Liver (tissue), 9 donors: ENCODE measurements around the gene SOX21. TPM values are rescaled to one million over a fixed set of nuclear protein-coding genes. Genes with fewer than 3 reads are reported as not detected.

ENCODE experiments used
- DNase-seq: peaks from one replicate; pipeline ENCODE4 v3.0.0-alpha.2; 2017; ENCODE audit warnings: low spot score
- H3K27ac ChIP-seq, 2 donors: one replicate each; pipeline ENCODE4 v1.7.0; 2013; ENCODE audit warnings: inconsistent platforms in 2 of 2, low read length in 2 of 2, control low read depth in 1 of 2, low read depth in 1 of 2, mild to moderate bottlenecking in 1 of 2
- H3K27me3 ChIP-seq, 4 donors: one replicate each; pipeline versions ENCODE4 v1.6.1 to v1.7.0; 2013; ENCODE audit warnings: low read length in 3 of 4, inconsistent platforms in 1 of 4, mild to moderate bottlenecking in 1 of 4, moderate library complexity in 1 of 4; ENCODE audit not compliant: control insufficient read depth in 4 of 4, insufficient read depth in 4 of 4
- H3K36me3 ChIP-seq, 4 donors: one replicate each; pipeline versions ENCODE4 v1.6.1 to v1.7.0; 2013; ENCODE audit warnings: low read length in 3 of 4, mild to moderate bottlenecking in 3 of 4, low read depth in 1 of 4, moderate library complexity in 1 of 4; ENCODE audit not compliant: control insufficient read depth in 4 of 4, insufficient read depth in 3 of 4
- H3K4me1 ChIP-seq, 4 donors: one replicate each; pipeline versions ENCODE4 v1.6.1 to v1.7.0; 2013; ENCODE audit warnings: low read length in 3 of 4, mild to moderate bottlenecking in 3 of 4, moderate library complexity in 1 of 4; ENCODE audit not compliant: control insufficient read depth in 4 of 4, insufficient read depth in 4 of 4
- H3K4me3 ChIP-seq, 3 donors: one replicate each; pipeline versions ENCODE4 v1.6.1 to v1.7.0; 2013; ENCODE audit warnings: low read length in 3 of 3, control low read depth in 1 of 3, low read depth in 1 of 3, mild to moderate bottlenecking in 1 of 3
- H3K9ac ChIP-seq, 2 donors: one replicate each; pipeline ENCODE4 v1.7.0; 2013; ENCODE audit warnings: low read length in 2 of 2, mild to moderate bottlenecking in 2 of 2, moderate library complexity in 2 of 2, control low read depth in 1 of 2, low read depth in 1 of 2
- H3K9me3 ChIP-seq, 4 donors: one replicate each; pipeline versions ENCODE4 v1.6.1 to v1.7.0; 2013; ENCODE audit warnings: low read length in 3 of 4; ENCODE audit not compliant: control insufficient read depth in 4 of 4
- ATF3 ChIP-seq: IDR thresholded peaks from 2 replicates; pipeline ENCODE4 v1.6.1; 2016; ENCODE audit warnings: antibody characterized with exemption
- CTCF ChIP-seq: fragments of 150-350 bp; IDR thresholded peaks from 2 replicates; pipeline ENCODE4 v1.5.1; 2017; ENCODE audit warnings: improper control_type of control experiment, low read depth, low read length; ENCODE audit not compliant: missing input control
- EGR1 ChIP-seq, 2 donors: IDR thresholded peaks; 2 replicates each; pipeline ENCODE4 v1.6.1; 2016 to 2018; ENCODE audit warnings: antibody characterized with exemption in 2 of 2, low read depth in 2 of 2
- FOXA1 ChIP-seq: IDR thresholded peaks from 2 replicates; pipeline ENCODE4 v1.6.1; 2016; ENCODE audit warnings: antibody characterized with exemption
- FOXA2 ChIP-seq: IDR thresholded peaks from 2 replicates; pipeline ENCODE4 v1.6.1; 2016; ENCODE audit warnings: antibody characterized with exemption
- GABPA ChIP-seq, 2 donors: IDR thresholded peaks in 1 of 2; conservative IDR thresholded peaks in 1 of 2; 2 replicates each; pipeline ENCODE4 v1.6.1; 2016; ENCODE audit warnings: antibody characterized with exemption in 2 of 2, mild to moderate bottlenecking in 1 of 2, moderate library complexity in 1 of 2
- HNF4A ChIP-seq, 2 donors: conservative IDR thresholded peaks; 2 replicates each; pipeline ENCODE4 v1.6.1; 2016; ENCODE audit warnings: antibody characterized with exemption in 2 of 2, mild to moderate bottlenecking in 2 of 2
- HNF4G ChIP-seq: IDR thresholded peaks from 2 replicates; pipeline ENCODE4 v1.6.1; 2016; ENCODE audit warnings: antibody characterized with exemption
- JUND ChIP-seq, 2 donors: IDR thresholded peaks; 2 replicates each; pipeline ENCODE4 v1.6.1; 2016; ENCODE audit warnings: antibody characterized with exemption in 2 of 2
- MAX ChIP-seq: IDR thresholded peaks from 2 replicates; pipeline ENCODE4 v1.6.1; 2016; ENCODE audit warnings: antibody characterized with exemption
- NR2F2 ChIP-seq: IDR thresholded peaks from 2 replicates; pipeline ENCODE4 v1.6.1; 2016; ENCODE audit warnings: antibody characterized with exemption
- RAD21 ChIP-seq, 2 donors: IDR thresholded peaks; 2 replicates each; pipeline ENCODE4 v1.6.1; 2016; ENCODE audit warnings: antibody characterized with exemption in 2 of 2, mild to moderate bottlenecking in 2 of 2
- REST ChIP-seq: IDR thresholded peaks from 2 replicates; pipeline ENCODE4 v1.6.1; 2016; ENCODE audit warnings: antibody characterized with exemption, mild to moderate bottlenecking
- RXRA ChIP-seq, 2 donors: IDR thresholded peaks; 2 replicates each; pipeline ENCODE4 v1.6.1; 2017 to 2018; ENCODE audit warnings: antibody characterized with exemption in 2 of 2, mild to moderate bottlenecking in 1 of 2
- SP1 ChIP-seq: IDR thresholded peaks from 2 replicates; pipeline ENCODE4 v1.6.1; 2018; ENCODE audit warnings: antibody characterized with exemption, mild to moderate bottlenecking
- TAF1 ChIP-seq: conservative IDR thresholded peaks from 2 replicates; pipeline ENCODE4 v1.6.1; 2016; ENCODE audit warnings: antibody characterized with exemption, mild to moderate bottlenecking
- YY1 ChIP-seq: IDR thresholded peaks from 2 replicates; pipeline ENCODE4 v1.6.1; 2016; ENCODE audit warnings: antibody characterized with exemption, mild to moderate bottlenecking
- ZBTB33 ChIP-seq: IDR thresholded peaks from 2 replicates; pipeline ENCODE4 v1.6.1; 2016; ENCODE audit warnings: antibody characterized with exemption
- WGBS: extraction: QIAGEN DNeasy Blood & Tissue Kit; methylation state at CpG from one replicate; pipeline ENCODE4 v1.1.7; 2013; 5-methylcytosine and 5-hydroxymethylcytosine counted together
- polyA plus RNA-seq, 2 donors: library from polyadenylated mRNA; stranded (reverse) in 1 of 2; unstranded in 1 of 2; fragments of 200-250 nt in 1 of 2; fragments of >200 nt in 1 of 2; fragmentation: Nextera tagmentation in 1 of 2; extraction: Ambion mirVana in 1 of 2; gene quantifications; one replicate each; pipeline versions ENCODE4 v1.2.1 to v1.2.3, GENCODE V29; 2013 to 2015
- total RNA-seq, 2 donors: library from RNA; depleted of rRNA; stranded (reverse); fragments of >200 nt; gene quantifications; one replicate each; pipeline ENCODE4 v1.2.3, GENCODE V29; 2014
- donor health status: healthy.
- donor health status: healthy.
- donor health status: healthy.
- donor health status: healthy.
- donor health status: healthy.

The SOX21 gene
- total and polyA plus RNA-seq, 4 donors = not detected

GRCh38 chr13:94753327-94753726, 41.0 kb upstream of the SOX21 start:
- Histone ChIP-seq H3K9me3 (no peaks in the 10 kb centered on the region), H3K36me3 (no peaks in the 10 kb centered on the region), H3K9ac (no peak overlapping the region), H3K27ac (no peak overlapping the region), H3K4me3 (no peak overlapping the region), H3K27me3 (no peaks in the 10 kb centered on the region), H3K4me1 (no peaks in the 10 kb centered on the region)
- DNase-seq = no peak
- no peak for TF ChIP-seq HNF4A (conservative IDR thresholded peaks at IDR 0.05)
- TF ChIP-seq FOXA2 = no peak
- TF ChIP-seq HNF4G = no peak
- no peak for TF ChIP-seq REST
- TF ChIP-seq RXRA (IDR thresholded peaks at IDR 0.05) = no peak
- TF ChIP-seq SP1 = no peak
- no peak for TF ChIP-seq TAF1
- no peak for TF ChIP-seq CTCF
- TF ChIP-seq RAD21 (IDR thresholded peaks at IDR 0.05) = no peak
- TF ChIP-seq ATF3 = no peak
- no peak for TF ChIP-seq MAX
- no peak for TF ChIP-seq EGR1 (IDR thresholded peaks at IDR 0.05; ENCODE audit: low read depth in 2 of 2)
- TF ChIP-seq JUND (IDR thresholded peaks at IDR 0.05) = no peak
- TF ChIP-seq ZBTB33 = no peak
- TF ChIP-seq YY1 = no peak
- TF ChIP-seq FOXA1 = no peak
- no peak for TF ChIP-seq GABPA (IDR thresholded peaks at IDR 0.05 in 1 of 2, conservative IDR thresholded peaks at IDR 0.05 in 1 of 2)
- 51% methylated on average over 1 of the region's 1 CpG for WGBS

- TF ChIP-seq ZBTB33 (no peak), HNF4A (conservative IDR thresholded peaks at IDR 0.05) (no peak), ATF3 (no peak), HNF4G (no peak), JUND (IDR thresholded peaks at IDR 0.05) (no peak), NR2F2 (no peak), EGR1 (IDR thresholded peaks at IDR 0.05; ENCODE audit: low read depth in 2 of 2) (no peak), RAD21 (IDR thresholded peaks at IDR 0.05) (no peak), CTCF (no peak), FOXA1 (no peak)
Observed at GRCh38 chr13:94749162-94749561, 36.8 kb upstream of the SOX21 start.

More at GRCh38 chr13:94749162-94749561, 36.8 kb upstream of the SOX21 start:
- 85% methylated on average over 1 of the region's 1 CpG for WGBS
- Histone ChIP-seq H3K9ac (no peak overlapping the region), H3K27me3 (no peaks in the 10 kb centered on the region), H3K4me3 (no peak overlapping the region), H3K36me3 (no peaks in the 10 kb centered on the region), H3K4me1 (no peaks in the 10 kb centered on the region), H3K9me3 (no peaks in the 10 kb centered on the region), H3K27ac (no peak overlapping the region)
- no peak for DNase-seq
